RCC 7860 (cell line): ENCODE data around the gene NKD2.
"Not testable (repeated sequence)": the region's sequence is repeated elsewhere in the genome, so short reads cannot be mapped to it uniquely, and the experiment has no call there.

Source experiments
- DNase-seq: peaks from one replicate; pipeline ENCODE4 v3.0.0-alpha.2; 2015; ENCODE audit warnings: low spot score
- FAIRE-seq: peaks from 2 replicates; lab custom pipeline; 2012; peaks lifted over from hg19 to GRCh38; lab: Jason Lieb, UNC

The NKD2 gene

DNA sequence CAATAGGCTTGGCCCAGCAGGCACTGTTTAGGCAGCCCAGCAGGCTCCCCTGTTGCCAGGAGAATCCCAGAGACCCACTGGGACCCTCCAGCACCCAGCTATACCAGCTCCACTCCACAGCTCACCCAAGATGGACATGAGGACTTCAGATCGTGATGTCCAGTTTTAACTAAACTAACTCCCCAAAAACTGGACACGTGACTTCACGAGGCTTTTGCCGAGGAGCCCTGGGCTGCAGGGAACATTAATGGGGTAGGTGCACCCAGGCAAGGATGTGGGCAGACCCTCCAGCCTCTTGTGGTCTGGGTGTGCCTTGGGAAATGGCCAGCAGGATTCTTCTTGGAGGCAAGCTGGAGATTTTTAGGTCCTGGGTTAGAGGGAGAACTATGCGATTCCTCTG lies 8.9 kb upstream of the NKD2 start:
- DNase-seq (no peak), FAIRE-seq (no peak)

DNA sequence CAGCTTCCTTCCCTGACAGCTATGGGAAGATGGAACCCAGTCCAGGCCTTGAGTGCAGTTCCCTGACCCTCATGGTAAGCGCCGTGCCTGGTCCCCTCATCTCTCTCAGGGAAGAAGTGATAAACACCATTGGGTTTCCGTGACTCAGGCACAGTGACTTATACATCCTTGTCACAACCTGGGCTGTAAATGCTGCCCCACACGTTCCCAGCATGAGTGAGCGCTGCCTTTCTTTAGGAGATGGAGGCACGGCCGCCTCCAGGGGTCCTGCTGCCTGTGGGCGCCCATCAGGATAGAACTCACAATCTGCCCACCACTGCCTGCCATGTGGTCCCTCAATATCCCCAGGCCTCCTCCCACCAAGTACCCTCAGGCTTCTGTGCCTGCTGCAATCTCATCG lies 8.3 kb upstream of the NKD2 start:
- no peak for DNase-seq
- FAIRE-seq: no peak

DNA sequence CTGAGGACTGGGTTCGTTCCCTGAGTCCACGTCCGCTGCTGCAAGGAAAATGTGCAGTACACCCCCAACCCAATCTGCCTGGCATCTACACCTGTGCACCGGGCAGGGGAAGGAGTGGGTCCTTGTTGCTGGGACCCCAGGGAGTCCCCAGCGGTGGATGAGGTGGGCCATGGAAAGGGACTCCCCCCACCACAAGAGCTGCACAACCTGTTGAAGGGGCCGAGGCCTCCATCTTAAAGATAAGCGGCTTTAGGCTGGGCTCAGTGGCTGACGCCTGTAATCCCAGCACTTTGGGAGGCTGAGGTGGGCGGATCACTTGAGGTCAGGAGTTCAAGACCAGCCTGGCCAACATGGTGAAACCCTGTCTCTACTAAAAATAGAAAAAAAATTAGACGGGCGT lies 7.8 kb upstream of the NKD2 start:
- FAIRE-seq, DNase-seq: not testable (repeated sequence)

DNA sequence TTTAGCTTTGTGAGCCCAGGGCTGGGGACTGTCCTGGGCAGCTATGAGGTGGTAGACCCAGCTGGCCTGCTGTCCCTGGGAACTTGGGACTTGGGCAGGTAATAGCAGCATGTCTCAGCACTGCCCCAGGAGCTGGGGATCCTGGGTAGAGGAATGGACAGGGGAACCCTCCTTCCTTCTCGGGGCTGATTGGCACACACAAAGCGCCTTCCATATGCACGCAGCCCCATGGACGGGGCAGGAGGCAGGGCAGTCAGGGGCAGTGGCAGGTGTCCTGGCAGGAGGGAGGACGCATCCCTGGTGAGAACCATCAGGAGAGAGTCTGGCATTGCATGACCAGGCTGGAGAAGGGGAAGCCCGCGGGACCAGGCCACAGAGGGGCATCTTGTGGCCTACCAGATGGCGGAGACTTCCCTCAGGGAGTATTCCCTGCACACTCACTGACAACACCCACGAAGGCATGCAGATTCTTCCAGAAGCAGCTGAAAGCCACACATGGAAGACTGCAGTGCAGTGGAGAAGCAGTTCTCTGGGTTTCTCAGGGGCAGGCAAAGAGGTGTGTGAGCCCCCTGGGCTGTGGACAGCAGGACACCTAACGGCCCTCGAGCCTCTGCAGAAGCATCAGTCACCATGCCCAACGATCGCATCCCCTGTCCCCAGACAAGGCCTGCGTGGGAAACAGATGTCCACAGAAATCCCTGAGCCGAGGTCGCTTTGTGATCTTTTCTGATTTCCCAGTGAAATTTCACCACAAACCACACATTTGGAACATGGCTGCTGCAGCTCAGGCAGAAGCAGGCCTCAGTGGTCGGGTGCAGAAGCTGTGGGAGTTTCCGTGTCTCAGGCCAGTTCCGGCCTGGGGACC lies 7.0 kb upstream of the NKD2 start:
- DNase-seq (no peak), FAIRE-seq (no peak)

DNA sequence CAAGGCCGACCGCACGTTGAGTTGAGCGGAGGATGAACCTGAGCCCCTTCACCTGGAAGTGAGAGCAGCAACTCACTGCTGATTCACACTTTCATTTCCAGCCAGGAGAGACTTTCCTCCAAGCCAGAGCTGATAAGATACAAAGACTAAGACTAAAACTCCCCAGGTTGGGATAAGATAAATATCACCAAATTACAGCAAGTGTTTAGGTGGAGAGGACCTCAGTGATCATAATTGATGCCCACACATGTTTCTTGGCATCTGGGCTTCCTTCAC lies 6.4 kb upstream of the NKD2 start:
- FAIRE-seq (no peak), DNase-seq (no peak)

DNA sequence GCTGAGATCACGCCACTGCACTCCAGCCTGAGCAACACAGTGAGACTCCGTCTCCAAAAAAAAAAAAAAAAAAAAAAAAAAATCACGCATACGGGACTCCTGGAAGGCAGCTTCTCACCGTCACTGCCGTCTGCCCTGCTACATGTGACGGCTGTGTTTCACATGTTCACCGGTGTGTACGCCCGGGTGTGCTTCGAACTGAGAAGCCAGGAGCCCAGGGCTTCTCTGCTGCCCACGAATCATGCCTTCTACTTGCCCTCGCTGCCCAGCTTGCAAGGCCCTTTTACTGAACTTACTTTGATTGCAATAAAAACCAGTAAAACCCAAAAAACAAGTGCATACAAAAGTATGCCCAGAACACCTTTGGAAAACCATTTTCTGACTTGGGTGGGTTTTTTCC lies 5.8 kb upstream of the NKD2 start:
- DNase-seq: no peak

DNA sequence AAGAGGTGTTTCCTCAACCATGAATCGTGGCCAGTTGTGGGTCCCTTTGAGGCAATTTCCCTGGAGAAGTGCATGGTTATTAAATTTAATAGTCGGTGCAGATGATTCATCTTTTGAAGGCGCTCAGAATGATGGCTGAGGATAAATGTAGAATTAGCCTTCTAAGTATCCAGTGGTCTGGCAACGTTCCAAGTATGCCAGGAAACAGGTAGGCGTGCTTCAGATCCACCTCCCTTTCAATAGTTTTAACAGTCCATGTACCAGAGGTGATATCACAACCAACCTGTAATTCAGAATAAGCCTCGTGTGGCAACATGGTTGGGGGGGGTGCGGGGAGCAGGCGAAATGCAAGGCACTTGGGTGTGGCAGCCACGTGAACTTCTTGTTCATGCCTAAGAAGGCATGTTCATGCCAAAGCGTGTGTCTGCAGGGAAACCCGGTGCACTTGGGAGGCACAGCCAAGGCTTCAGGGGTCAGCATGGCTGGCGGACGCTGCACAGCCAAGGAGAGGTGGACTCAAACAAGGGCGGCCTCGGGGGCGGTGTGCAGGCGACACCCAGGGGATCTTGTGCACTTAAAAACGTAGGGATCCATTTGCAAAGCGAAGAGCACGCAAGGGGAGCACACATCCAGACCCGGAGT lies 5.2 kb upstream of the NKD2 start:
- peak; percentile 23 for DNase-seq
- no peak for FAIRE-seq

More for the DNA sequence above, 5.8 kb upstream of the NKD2 start:
- no peak for FAIRE-seq

DNA sequence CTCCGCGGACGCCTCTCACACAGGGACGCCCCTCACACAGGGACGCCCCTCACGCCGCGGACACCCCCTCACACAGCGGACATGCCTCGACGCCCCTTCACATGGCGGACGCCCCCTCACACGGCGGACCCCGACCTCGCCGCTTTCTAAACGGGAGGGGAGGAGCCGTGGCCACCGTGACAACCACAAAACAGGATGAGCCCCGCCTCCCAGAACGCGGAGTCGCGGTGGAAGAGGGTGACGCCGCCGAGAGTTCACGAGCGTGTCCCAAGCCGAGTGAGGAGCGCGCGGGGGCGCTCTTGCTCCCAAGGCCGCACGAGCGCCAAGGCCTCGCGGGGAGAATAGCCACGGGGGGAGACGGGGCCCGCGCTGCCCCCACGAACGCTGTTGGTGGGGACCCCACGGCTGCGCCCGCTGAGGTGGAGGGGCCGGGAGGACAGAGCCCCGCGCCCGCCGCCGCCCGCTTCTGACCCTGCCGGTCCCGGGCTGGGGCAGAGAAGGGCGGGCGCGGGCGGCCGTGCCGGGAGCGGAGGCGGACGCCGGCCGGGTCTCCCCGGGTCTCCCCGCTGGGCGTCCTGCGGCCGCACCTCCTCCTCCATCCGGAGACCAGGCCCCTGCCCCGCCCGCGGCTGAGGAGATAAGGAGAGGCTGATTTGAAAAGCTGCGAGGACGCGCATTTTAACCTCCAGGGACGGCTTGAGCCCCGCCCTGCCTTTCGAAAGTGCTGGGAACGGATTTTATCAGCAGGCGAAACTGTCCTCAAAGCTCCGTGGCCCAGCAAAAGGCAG lies 3.9 kb upstream of the NKD2 start:
- DNase-seq: no peak

DNA sequence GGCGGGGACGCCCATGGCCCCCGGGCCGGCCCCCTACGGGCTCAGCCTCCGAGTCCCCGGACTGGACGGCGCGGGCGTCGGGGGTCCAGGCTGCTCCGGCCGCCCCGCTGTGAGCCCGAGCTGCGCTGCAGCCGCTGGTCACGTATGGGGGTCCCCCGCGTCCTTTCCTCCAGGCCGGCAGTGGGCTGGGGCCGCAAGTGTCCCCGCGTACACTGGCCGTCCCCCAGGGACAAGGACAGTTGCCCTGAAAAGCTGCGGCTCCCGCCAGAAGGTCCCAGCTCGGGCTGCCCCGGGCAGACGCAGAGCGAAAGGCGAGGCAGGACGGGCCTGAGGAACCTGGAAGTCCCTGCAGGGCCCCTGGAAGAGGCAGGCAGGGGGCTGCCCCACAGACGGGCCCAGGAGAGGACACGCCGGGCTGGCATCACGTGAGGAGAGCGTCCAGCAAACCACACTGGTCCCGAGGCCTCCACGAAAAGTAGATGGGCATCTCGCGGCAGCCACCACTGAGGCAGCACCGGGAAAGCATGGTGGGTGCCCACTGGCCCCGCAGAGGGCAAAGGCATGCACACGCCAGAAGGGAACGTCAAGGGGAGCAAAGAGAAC lies 3.3 kb upstream of the NKD2 start:
- DNase-seq: no peak
- no peak for FAIRE-seq

More for the DNA sequence above, 3.9 kb upstream of the NKD2 start:
- FAIRE-seq: no peak

DNA sequence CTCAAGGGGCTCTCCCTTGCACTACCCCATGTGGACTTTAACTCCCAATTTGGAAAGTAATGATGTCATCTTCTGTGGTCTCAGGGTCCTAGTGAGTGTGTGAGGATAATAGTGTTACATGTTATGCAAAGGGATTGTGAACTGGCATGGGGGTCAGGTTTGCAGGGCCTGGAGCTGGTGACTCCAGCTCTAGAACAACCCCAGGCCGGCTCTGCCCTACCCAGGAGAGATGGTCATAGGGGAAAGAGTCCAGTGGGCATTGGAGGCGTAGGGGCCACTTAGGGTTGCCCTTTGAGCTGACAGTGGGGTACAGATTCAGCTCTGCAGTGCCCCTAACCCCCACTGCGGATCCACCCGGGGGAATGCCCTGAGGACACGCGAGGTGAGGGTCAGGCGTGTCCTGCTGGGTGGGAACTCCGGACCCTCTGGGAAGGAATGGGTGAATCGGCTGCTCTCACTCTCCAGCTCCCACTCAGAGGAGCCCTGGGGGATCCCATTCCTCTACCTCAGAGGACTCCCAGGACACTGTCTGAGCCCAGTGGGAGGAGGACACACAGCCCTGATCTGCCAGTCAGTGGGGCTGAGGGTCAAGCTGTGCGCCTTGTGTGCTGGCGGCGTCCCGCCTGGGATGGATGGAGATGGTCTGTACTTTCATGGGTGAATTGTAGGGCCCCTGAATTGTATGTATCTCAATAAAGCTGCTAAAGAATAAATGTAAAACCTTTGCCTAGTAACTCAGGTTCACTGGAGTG lies 2.5 kb upstream of the NKD2 start:
- no peak for FAIRE-seq

DNA sequence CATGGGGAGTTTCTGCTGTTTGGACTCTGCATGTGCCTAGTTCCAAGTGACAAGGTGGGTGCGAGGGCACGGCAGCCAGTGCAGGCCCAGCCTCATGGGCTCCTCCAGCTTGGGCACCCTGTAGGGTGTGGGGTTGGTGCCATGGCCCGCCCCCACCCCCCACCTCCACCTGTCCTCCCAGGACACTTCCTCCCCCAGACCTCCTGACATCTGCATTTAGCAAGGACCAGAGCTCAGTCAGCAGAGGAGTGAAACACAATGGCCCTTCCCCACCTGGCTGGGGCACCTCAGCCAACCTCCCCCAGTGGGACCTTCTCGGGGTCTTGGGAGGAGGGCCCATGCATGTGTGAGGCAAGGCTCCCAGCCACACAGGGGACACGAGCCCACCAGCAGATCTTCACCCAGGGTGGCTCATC lies 1.9 kb upstream of the NKD2 start:
- no peak for FAIRE-seq

More for the DNA sequence above, 2.5 kb upstream of the NKD2 start:
- DNase-seq: no peak

DNA sequence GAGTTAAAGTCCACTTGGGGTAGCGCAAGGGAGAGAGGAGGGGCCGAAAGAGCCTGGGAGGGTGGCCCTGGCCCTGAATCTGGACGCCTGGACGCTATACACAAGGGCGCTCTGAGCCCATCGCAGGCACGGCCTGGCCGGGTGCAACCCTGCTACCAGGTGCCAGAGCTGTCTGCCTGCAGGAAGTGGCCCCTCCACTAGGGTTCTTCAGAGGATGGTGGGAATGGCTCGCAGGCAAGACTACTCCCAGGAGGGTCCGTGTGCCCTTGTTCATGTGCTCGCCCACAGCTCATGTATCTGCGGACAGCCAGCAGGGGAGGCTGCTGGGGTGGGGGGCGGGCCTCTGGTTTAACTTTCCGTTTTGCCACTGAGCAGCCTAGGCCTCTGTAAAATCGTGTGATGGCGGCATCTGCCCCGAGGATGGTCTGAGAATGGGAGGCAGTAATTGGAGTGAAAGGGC lies 1.4 kb upstream of the NKD2 start:
- no peak for DNase-seq
- no peak for FAIRE-seq

More for the DNA sequence above, 1.9 kb upstream of the NKD2 start:
- DNase-seq: no peak

DNA sequence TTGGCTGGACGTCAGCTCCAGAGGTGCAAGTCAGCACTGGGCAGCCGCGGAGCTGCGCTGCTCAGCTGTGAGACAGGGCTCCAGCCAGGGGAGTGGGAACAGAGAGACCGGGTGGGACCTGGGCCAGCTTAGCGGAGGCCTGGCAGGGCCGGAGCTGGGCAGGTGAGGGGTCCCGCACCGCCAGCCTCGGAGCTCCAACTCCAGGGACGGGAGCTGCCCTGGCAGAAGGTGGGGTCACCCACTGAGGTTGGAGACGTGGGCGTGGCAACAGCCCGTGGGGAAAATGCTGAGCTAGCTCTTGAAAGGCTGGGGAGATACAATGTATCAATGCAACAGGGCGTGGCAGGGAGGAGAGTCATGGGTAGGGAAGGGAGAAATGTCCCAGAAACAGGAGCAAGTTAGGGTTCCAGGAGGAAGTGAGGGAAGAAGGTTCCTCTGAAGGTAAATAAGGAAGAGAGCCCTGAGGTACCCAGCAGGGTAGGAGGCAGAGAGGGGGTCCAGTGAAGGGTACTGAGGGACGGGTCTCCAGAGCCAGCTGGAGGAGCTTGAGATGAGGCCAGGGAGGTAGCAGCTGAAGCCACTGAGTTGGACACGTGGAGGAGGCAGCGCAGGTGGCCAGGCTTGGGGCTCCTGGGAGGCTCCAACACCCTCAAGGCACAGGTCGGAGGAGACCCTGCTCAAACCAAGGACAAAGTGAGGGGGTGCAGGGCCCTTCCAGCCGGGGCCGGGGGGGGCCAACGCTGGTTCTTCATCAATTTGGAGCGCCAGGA lies 736 bp upstream of the NKD2 start:
- FAIRE-seq: no peak

DNA sequence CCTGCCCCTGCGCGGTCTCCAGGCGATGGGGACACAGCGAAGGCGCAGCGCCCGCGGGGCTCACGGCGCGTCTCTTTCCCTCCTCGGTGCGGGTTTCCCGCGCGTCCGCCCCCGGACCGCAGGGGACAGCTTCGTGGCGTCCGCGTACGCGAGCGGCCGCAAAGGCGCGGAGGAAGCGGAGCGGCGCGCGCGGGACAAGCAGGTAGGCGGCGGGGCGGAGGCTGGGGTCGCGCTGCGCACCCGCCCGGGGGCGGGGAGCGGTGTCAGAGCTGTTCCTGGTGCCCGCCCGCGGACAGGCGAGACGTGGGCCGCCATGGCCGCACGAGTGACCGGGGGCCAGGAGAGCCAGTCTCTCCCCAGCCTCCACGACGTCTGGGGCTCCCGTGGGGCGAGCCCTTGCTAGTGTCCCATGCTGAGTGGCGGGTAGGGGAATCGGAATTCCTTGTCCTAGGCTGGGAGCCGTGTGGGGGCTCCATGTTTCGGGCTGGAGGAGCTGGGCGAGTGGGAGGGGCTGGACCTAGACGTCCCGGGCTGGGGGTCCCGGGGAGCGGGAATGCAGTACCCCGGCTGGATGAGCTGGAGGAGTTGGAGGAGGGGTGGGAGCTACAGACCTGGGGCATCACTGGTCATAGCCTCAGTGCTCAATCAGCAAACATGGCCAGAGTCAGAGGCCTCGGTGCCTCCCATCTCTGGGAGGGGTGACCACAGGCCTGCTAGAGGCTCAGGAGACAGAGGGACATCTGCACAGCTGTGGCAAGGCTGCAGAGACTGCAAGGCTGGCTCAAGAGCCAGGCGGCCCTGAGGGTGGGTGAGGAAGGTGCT lies 968 bp downstream of the NKD2 start:
- FAIRE-seq: no peak
- DNase-seq: no peak

More for the DNA sequence above, 736 bp upstream of the NKD2 start:
- no peak for DNase-seq

DNA sequence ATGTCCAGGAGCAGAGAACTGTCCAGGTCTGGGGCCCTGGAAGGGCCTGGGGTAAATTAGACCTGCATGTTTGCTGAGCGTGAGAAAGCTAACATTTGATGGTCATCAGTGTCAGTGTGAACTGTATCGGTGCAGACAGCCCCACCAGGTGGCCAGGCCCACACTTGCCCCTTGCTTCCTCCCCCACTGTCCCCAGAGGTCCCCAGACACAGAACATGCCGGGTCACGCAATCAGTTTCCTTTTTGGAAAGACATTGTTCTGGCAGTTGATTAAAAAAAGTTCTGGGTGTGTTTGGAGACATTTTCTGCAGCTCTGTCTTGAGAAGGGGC lies 1.5 kb downstream of the NKD2 start:
- FAIRE-seq (no peak), DNase-seq (no peak)

DNA sequence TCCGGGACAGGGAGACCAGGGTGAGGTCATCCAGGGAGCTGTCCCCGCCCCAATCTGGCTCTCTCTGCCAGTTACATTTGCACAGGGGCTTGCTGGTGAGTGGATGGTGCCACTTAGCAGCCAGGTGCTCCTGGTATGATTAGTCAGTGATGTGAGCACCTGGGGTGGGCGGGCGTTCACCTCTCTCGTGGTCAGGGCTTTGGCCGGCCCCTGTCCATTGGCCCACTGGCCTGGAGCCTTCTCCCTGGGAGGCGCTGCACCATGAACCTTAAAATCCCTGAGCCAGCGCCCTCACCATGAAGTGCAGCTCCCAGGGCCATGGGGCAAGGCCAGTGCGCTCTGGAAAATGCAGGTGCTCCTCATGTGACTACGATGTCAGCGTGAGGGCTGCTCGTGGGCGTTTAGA lies 2.0 kb downstream of the NKD2 start:
- FAIRE-seq: no peak
- DNase-seq: no peak

DNA sequence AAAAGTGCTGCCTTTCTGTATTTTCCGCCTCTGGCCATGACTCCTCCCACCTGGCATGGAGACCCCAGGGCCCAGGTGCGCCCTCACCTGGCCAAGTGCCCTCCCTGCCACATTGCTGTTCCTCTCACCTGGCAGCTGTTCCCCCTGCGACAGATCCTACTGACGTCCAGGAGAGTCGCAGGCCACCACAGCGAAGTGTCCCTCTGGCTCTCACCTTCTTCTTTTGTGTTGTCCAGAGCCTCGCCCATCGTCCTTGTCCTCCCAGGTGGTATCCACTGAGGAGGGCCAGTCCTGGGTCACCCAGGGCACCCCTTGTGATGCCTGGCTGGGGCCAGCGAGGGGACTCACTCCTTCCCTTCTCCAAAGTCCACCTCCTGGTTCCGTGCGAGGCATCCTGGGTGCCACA lies 2.6 kb downstream of the NKD2 start:
- DNase-seq (no peak), FAIRE-seq (no peak)

DNA sequence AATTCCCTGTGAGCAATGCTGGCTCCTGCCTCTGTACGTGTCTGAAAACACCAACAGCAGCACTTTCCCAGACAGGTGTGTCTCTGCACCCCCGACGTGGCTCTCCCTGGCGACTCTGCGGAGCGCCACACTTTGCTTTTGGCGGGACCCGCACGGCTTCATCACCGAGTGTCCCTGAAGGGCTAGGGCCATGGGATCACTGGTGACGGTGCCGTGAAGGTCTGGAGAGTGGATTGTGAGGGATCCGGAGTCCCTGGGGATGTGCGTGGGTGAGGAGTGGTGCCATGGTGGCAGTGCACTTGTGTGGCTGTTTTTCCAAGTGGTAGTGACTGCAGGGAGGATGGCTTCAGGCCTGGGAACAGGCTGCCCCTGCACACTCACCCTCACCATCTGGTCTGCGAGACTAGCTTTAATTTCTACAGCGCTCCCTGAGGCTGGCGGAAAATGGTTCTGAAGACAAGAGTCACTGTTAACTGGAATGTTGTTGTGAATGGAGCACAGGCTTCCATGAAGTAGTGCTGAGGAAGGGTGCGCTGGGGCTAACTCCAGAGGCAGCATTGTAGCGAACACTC lies 3.2 kb downstream of the NKD2 start:
- no peak for DNase-seq
- no peak for FAIRE-seq
